ENCODE measurements around the gene FBXL7. TPM values are rescaled to one million over a fixed set of nuclear protein-coding genes. Genes with fewer than 3 reads are reported as not detected.

FBXL7 gene
- total and polyA plus RNA-seq, 3 experiments from 2014 or later = not detected

- Histone ChIP-seq H3K27ac (ENCODE audit: low read depth, low read length) (no peak overlapping the region), H3K9me3 (ENCODE audit: low read length) (no peaks in the 10 kb centered on the region), H3K27me3 (ENCODE audit: insufficient read depth, low read length, poor library complexity, severe bottlenecking) (no peaks in the 10 kb centered on the region), H3K36me3 (ENCODE audit: insufficient read depth, low read length) (no peaks in the 10 kb centered on the region), H3K4me3 (ENCODE audit: low read length) (no peak overlapping the region), H3K4me1 (ENCODE audit: insufficient read depth, low read length) (no peaks in the 10 kb centered on the region)
- Mint-ChIP-seq H3K9me3 (peaks cover 2 to 21% (median 5%) of the 10 kb centered on the region in 5 donors), H3K36me3 (no peaks in the 10 kb centered on the region), H3K4me3 (no peak overlapping the region), H3K4me1 (no peaks in the 10 kb centered on the region), H3K27me3 (no peaks in the 10 kb centered on the region), H3K27ac (no peak overlapping the region)
- POLR2A ChIA-PET = no interaction called here
- no peak for DNase-seq
- CTCF ChIA-PET = no interaction called here
These were observed 202.1 kb downstream of the FBXL7 start for GRCh38 chr5:15702102-15702501.

- Histone ChIP-seq H3K9me3 (ENCODE audit: low read length) (no peaks in the 10 kb centered on the region), H3K27ac (ENCODE audit: low read depth, low read length) (no peak overlapping the region), H3K4me1 (ENCODE audit: insufficient read depth, low read length) (no peaks in the 10 kb centered on the region), H3K4me3 (ENCODE audit: low read length) (no peak overlapping the region), H3K27me3 (ENCODE audit: insufficient read depth, low read length, poor library complexity, severe bottlenecking) (no peaks in the 10 kb centered on the region), H3K36me3 (ENCODE audit: insufficient read depth, low read length) (no peaks in the 10 kb centered on the region)
- ChIA-PET CTCF (no interaction called here), POLR2A (no interaction called here)
- peaks cover 3 to 19% (median 5%) of the 10 kb centered on the region in 5 donors for H3K9me3 Mint-ChIP-seq
- H3K4me1 Mint-ChIP-seq = no peaks in the 10 kb centered on the region
- no peak overlapping the region for H3K4me3 Mint-ChIP-seq
- no peaks in the 10 kb centered on the region for H3K36me3 Mint-ChIP-seq
- no peak for DNase-seq
- no peak overlapping the region for H3K27ac Mint-ChIP-seq
- H3K27me3 Mint-ChIP-seq = no peaks in the 10 kb centered on the region
These were observed 203.9 kb downstream of the FBXL7 start for GRCh38 chr5:15703901-15704300.

- H3K36me3 ChIP-seq (ENCODE audit: insufficient read depth, low read length) = no peaks in the 10 kb centered on the region
- ChIA-PET POLR2A (no interaction called here), CTCF (no interaction called here)
- H3K9me3 ChIP-seq (ENCODE audit: low read length) = no peaks in the 10 kb centered on the region
- Mint-ChIP-seq H3K9me3 (peaks cover 4 to 18% (median 5%) of the 10 kb centered on the region in 5 donors), H3K4me3 (no peak overlapping the region), H3K36me3 (no peaks in the 10 kb centered on the region), H3K27me3 (no peaks in the 10 kb centered on the region), H3K4me1 (no peaks in the 10 kb centered on the region), H3K27ac (no peak overlapping the region)
- no peak overlapping the region for H3K4me3 ChIP-seq (ENCODE audit: low read length)
- H3K27ac ChIP-seq (ENCODE audit: low read depth, low read length) = no peak overlapping the region
- DNase-seq = no peak
- no peaks in the 10 kb centered on the region for H3K27me3 ChIP-seq (ENCODE audit: insufficient read depth, low read length, poor library complexity, severe bottlenecking)
- H3K4me1 ChIP-seq (ENCODE audit: insufficient read depth, low read length) = no peaks in the 10 kb centered on the region
These were observed 204.5 kb downstream of the FBXL7 start for GRCh38 chr5:15704397-15704947.

GRCh38 chr5:15707631-15708030, 207.7 kb downstream of the FBXL7 start:
- ChIA-PET POLR2A (no interaction called here), CTCF (no interaction called here)
- H3K4me3 ChIP-seq (ENCODE audit: low read length) = no peak overlapping the region
- no peak for DNase-seq
- Mint-ChIP-seq H3K4me1 (no peaks in the 10 kb centered on the region), H3K27ac (no peak overlapping the region), H3K36me3 (no peaks in the 10 kb centered on the region), H3K27me3 (no peaks in the 10 kb centered on the region), H3K4me3 (no peak overlapping the region), H3K9me3 (peaks cover 0 to 14% (median 9%) of the 10 kb centered on the region in 5 donors)
- H3K9me3 ChIP-seq (ENCODE audit: low read length) = no peaks in the 10 kb centered on the region
- no peaks in the 10 kb centered on the region for H3K4me1 ChIP-seq (ENCODE audit: insufficient read depth, low read length)
- H3K36me3 ChIP-seq (ENCODE audit: insufficient read depth, low read length) = no peaks in the 10 kb centered on the region
- no peak overlapping the region for H3K27ac ChIP-seq (ENCODE audit: low read depth, low read length)
- H3K27me3 ChIP-seq (ENCODE audit: insufficient read depth, low read length, poor library complexity, severe bottlenecking) = no peaks in the 10 kb centered on the region

GRCh38 chr5:15711892-15712291, 211.9 kb downstream of the FBXL7 start:
- H3K4me1 ChIP-seq (ENCODE audit: insufficient read depth, low read length) = no peaks in the 10 kb centered on the region
- H3K4me3 ChIP-seq (ENCODE audit: low read length) = no peak overlapping the region
- H3K36me3 ChIP-seq (ENCODE audit: insufficient read depth, low read length) = no peaks in the 10 kb centered on the region
- ChIA-PET CTCF (no interaction called here), POLR2A (no interaction called here)
- no peaks in the 10 kb centered on the region for H3K27me3 Mint-ChIP-seq
- no peaks in the 10 kb centered on the region for H3K4me1 Mint-ChIP-seq
- no peak overlapping the region for H3K27ac Mint-ChIP-seq
- no peak overlapping the region for H3K4me3 Mint-ChIP-seq
- no peaks in the 10 kb centered on the region for H3K36me3 Mint-ChIP-seq
- peaks cover 4 to 16% (median 9%) of the 10 kb centered on the region in 5 donors for H3K9me3 Mint-ChIP-seq
- DNase-seq = no peak
- H3K27ac ChIP-seq (ENCODE audit: low read depth, low read length) = no peak overlapping the region
- H3K27me3 ChIP-seq (ENCODE audit: insufficient read depth, low read length, poor library complexity, severe bottlenecking) = no peaks in the 10 kb centered on the region
- no peaks in the 10 kb centered on the region for H3K9me3 ChIP-seq (ENCODE audit: low read length)

GRCh38 chr5:15715535-15715934, 215.6 kb downstream of the FBXL7 start:
- ChIA-PET POLR2A (no interaction called here), CTCF (no interaction called here)
- Histone ChIP-seq H3K27me3 (ENCODE audit: insufficient read depth, low read length, poor library complexity, severe bottlenecking) (no peaks in the 10 kb centered on the region), H3K4me3 (ENCODE audit: low read length) (no peak overlapping the region), H3K27ac (ENCODE audit: low read depth, low read length) (no peak overlapping the region), H3K9me3 (ENCODE audit: low read length) (no peaks in the 10 kb centered on the region), H3K4me1 (ENCODE audit: insufficient read depth, low read length) (no peaks in the 10 kb centered on the region), H3K36me3 (ENCODE audit: insufficient read depth, low read length) (no peaks in the 10 kb centered on the region)
- DNase-seq = no peak
- Mint-ChIP-seq H3K27ac (no peak overlapping the region), H3K27me3 (no peaks in the 10 kb centered on the region), H3K4me1 (no peaks in the 10 kb centered on the region), H3K9me3 (peaks cover 4 to 19% (median 6%) of the 10 kb centered on the region in 5 donors), H3K4me3 (no peak overlapping the region), H3K36me3 (no peaks in the 10 kb centered on the region)

GRCh38 chr5:15715967-15716366, 216.0 kb downstream of the FBXL7 start:
- Histone ChIP-seq H3K4me3 (ENCODE audit: low read length) (no peak overlapping the region), H3K27me3 (ENCODE audit: insufficient read depth, low read length, poor library complexity, severe bottlenecking) (no peaks in the 10 kb centered on the region), H3K36me3 (ENCODE audit: insufficient read depth, low read length) (no peaks in the 10 kb centered on the region), H3K27ac (ENCODE audit: low read depth, low read length) (no peak overlapping the region), H3K4me1 (ENCODE audit: insufficient read depth, low read length) (no peaks in the 10 kb centered on the region), H3K9me3 (ENCODE audit: low read length) (no peaks in the 10 kb centered on the region)
- POLR2A ChIA-PET = no interaction called here
- no peak for DNase-seq
- CTCF ChIA-PET = no interaction called here
- H3K27ac Mint-ChIP-seq = no peak overlapping the region
- H3K4me3 Mint-ChIP-seq = no peak overlapping the region
- H3K9me3 Mint-ChIP-seq = peaks cover 4 to 18% (median 6%) of the 10 kb centered on the region in 5 donors
- H3K36me3 Mint-ChIP-seq = no peaks in the 10 kb centered on the region
- no peaks in the 10 kb centered on the region for H3K27me3 Mint-ChIP-seq
- no peaks in the 10 kb centered on the region for H3K4me1 Mint-ChIP-seq

GRCh38 chr5:15717001-15717400, 217.0 kb downstream of the FBXL7 start:
- H3K36me3 ChIP-seq (ENCODE audit: insufficient read depth, low read length) = no peaks in the 10 kb centered on the region
- no peaks in the 10 kb centered on the region for H3K4me1 ChIP-seq (ENCODE audit: insufficient read depth, low read length)
- Mint-ChIP-seq H3K4me1 (no peaks in the 10 kb centered on the region), H3K27me3 (no peaks in the 10 kb centered on the region), H3K27ac (no peak overlapping the region), H3K4me3 (no peak overlapping the region), H3K9me3 (peaks cover 3 to 13% (median 6%) of the 10 kb centered on the region in 5 donors), H3K36me3 (no peaks in the 10 kb centered on the region)
- H3K9me3 ChIP-seq (ENCODE audit: low read length) = no peaks in the 10 kb centered on the region
- DNase-seq = no peak
- CTCF ChIA-PET = no interaction called here
- POLR2A ChIA-PET = no interaction called here
- no peak overlapping the region for H3K27ac ChIP-seq (ENCODE audit: low read depth, low read length)
- no peak overlapping the region for H3K4me3 ChIP-seq (ENCODE audit: low read length)
- H3K27me3 ChIP-seq (ENCODE audit: insufficient read depth, low read length, poor library complexity, severe bottlenecking) = no peaks in the 10 kb centered on the region
